Cortex of kidney (tissue), 1 donor: Measurements from ENCODE around the gene SPEG.

Experiments used
- DNase-seq: peaks from one replicate; lab custom pipeline; 2025; lab: John Stamatoyannopoulos, UW

Gene SPEG

DNA sequence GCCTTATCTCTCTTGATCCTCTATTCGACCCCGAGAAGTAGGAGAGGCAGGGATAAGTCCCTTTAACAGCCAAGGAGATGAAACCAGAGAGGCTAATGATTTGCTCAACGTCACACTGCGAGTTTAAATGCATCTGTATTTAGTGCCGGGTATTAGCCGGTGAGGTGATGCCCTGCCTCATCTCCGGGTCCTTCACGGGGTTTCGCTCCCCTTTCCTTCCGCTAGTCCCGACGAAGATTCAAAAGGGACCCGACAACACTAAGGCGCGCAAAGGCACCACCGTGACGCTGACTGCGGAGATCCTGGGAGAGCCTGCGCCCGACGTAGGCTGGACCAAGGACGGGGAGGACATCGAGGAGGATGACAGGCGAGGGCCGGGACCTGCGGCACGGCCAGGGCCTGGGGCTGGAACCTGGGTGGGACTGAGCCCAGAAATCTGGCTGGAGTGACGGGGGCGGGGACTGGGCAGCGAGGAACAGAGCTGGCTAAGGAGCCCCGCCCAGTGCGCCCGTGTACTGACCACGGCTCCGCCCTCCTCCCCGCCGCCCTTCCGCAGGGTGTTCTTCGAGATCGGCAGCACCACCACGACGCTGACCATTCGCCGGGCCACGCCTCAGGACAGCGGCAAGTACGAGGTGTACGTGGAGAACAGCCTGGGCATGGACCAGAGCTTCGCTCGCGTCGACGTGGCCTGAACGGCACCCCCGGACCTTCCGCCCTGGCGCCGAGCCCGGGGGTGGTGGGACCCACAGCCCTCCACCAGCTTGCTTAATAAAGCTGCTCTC lies 63.0 kb downstream of the SPEG start:
- no peak for DNase-seq

DNA sequence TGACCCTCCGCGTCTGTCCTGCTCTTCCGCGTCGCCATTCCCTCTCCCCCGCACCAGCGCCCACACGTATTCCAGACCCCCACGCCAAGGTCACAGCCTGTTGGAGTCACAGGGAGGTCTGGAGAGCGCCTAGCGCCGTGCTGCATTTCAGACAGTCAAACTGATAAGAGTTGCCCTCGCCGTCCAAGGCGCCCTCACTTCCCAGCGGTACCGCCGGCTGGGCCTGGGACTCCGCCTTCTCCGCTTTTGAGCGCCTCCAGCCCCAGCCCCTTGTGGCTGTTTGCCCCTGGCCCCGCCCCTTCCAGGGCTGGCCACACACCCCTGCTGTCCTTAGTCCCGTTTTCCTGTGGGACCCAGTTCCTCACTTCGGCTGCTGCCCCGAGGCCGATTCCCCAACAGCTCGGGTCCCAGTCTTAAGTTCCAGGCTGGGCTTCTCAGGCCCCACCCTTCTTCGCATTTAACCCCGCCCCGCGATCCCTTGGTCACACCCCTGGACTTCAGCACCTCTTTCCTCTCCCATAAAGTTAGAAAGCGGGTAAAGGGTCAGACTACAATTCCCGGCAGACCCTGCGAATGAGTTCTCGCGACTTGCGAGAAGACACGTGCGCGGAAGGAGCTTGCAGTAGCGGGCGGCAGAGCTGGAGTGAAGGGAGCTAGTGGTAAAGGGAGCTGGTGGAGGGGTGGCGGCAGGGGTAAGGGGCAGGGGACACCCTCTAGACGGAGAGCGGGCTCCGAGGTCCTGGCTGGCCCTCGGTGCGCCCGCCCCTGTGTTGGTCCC lies 63.8 kb downstream of the SPEG start, which contains the start of gene GMPPA:
GMPPA (plus strand) TSS at position 612 of the 778 bp plus-strand sequence. CDS start 1,085 bp downstream, outside the sequence.
- peak; percentile 87 for DNase-seq

DNA sequence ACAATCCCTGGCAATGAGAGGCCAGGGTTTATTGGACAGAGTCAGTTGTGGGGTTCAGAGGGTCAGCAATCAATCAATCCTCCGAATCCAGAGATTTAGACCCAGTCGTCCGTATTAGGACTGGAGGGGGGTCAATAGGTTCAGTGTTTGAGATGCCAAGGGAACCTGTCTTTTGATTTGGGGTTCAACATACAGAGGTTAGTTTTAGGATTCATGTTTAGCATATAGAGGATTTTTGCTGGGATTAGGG lies 64.3 kb downstream of the SPEG start:
- no peak for DNase-seq

DNA sequence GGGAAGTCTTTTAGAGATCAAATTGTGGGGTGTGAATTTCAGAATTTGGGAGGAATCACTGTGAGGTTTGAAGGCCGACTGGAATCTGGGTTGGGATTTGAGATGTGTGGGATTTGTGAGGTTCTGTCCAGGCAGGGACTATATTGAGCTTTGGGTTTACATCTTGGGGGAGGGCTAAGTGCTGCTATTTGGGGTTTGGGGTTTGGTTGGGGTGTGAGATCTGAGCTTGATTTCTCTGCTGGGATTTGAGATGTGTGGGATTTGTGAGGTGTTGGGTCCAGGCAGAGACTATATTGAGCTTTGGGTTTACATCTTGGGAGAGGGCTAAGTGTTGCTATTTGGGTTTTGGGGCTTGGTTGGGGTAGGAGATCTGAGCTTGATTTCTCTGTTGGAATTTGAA lies 64.9 kb downstream of the SPEG start:
- DNase-seq: no peak

DNA sequence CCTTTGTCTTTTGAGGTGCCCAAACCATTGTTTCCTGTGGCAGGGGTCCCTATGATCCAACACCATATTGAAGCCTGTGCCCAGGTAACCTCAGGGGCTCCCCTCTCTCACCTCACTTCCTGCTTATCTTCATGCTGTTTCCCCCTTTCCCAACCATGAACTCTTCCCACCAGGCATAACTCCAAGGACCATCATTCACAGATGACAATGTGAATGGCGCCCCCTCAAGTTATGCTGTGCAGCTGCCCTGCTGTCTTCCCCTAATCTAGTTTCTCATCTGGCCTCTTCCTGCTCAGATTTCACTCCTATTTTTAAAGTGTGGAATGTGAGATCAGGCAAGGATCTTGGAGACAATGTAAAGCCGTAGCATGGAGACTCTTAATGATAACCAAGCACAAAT lies 65.5 kb downstream of the SPEG start:
- DNase-seq: no peak

DNA sequence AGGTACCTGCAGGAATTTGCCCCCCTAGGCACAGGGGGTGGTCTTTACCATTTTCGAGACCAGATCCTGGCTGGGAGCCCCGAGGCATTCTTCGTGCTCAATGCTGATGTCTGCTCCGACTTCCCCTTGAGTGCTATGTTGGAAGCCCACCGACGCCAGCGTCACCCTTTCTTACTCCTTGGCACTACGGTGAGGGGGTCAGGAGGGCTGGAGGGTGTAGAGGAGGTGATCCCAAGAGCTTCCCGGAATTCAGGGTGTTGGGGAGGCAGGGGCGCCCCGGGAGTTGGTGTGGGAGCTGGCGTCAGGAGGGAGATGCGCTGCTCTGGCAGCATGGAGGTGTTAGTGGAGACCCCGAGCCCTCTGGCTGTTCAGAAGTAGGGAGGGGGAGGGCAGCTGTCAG lies 67.2 kb downstream of the SPEG start:
- no peak for DNase-seq

DNA sequence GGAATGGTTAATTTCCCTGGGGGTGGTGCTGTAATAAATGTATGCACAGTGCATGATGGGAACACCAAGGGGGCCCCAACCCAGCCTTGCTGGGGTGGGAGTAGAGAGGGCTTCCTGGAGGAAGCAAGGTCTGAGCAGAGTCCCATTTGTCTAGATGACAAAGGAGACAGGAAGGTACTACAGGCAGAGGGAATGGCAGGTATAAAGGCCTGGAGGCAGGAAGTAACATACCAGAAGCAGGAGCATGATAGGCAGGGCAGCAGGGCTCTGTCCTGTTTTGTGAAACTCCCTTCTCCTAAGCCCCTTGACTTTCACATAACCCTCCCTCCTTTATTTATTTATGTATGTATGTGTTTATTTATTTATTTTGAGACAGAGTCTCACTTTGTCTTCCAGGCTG lies 68.0 kb downstream of the SPEG start:
- DNase-seq: no peak

DNA sequence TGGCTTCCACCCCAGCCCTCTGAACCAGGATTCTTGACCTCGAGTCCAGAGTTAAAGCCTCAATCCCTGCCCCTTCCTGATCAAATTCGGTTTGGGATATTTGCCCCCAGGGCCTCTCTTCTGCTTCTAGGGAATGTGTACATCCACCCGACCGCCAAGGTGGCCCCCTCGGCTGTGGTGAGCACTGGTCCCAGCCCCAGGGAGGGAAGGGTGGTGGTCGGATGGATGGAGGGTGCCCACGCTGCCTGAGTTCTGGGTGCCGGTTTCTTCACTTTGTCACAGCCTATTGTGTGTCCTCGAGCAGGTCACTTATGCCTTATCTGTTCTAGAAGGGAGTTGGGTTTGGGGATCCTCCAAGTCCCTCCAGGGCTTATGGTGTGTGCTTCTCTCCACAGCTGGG lies 70.9 kb downstream of the SPEG start:
- DNase-seq: no peak

DNA sequence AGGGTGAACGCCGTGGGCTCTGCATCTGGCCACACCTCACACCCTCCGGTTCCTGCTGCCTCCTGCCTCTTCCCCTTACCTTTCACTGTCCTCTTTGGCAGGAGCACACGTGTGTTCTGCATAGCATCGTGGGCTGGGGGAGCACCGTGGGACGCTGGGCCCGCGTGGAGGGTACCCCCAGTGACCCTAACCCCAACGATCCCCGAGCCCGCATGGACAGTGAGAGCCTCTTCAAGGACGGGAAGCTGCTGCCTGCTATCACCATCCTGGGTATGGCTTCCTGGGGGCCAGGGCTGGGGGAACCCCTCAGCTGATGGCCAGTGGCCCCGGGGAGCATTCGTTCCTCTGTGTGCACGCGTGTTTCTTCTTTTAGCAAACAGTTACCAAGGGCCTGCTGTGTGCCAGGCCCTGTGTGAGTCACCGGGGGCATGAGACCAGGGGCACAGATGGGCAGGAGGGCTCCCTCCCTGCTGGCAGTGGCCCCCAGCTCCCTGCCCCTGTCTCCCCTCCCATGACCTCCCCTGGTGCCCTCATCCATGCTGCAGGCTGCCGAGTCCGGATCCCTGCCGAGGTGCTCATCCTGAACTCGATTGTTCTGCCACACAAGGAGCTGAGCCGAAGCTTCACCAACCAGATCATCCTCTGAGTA lies 71.6 kb downstream of the SPEG start:
- DNase-seq: no peak

DNA sequence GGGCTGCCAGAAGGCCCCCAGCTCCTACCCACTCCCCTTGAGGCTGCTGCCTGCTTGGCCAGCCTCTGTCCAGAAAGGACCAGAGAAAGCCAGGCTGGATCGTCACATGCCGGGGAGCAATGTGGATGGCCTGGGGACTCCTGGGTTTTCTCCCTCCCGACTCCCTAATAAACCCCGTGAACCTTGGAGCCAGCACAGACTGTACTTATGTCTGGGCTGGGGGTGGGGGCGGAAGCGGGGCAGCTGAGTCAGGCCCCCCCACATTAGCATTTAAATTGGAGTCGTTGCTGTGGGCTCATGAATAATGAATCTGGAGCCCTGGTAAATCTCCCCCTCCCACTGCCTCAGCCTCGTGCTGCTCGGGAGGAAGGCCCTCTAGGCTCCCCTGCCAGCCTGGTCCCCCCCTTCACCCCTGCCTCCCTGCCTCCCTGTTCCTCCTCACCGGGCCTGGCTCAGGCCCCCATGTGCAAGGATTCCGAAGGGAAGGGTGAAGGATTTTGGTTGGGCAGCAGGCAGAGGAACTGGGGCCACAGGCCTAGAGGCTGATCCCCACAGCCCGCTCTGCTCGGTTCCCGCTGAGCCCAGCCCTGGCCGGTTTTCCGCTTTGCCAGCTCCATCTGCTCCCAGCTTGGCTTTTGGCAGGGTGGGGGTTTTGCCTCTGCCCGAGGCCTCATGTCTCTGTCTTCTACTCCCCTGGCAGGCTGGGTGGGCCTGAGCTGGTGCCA lies 72.3 kb downstream of the SPEG start:
- DNase-seq: no peak

DNA sequence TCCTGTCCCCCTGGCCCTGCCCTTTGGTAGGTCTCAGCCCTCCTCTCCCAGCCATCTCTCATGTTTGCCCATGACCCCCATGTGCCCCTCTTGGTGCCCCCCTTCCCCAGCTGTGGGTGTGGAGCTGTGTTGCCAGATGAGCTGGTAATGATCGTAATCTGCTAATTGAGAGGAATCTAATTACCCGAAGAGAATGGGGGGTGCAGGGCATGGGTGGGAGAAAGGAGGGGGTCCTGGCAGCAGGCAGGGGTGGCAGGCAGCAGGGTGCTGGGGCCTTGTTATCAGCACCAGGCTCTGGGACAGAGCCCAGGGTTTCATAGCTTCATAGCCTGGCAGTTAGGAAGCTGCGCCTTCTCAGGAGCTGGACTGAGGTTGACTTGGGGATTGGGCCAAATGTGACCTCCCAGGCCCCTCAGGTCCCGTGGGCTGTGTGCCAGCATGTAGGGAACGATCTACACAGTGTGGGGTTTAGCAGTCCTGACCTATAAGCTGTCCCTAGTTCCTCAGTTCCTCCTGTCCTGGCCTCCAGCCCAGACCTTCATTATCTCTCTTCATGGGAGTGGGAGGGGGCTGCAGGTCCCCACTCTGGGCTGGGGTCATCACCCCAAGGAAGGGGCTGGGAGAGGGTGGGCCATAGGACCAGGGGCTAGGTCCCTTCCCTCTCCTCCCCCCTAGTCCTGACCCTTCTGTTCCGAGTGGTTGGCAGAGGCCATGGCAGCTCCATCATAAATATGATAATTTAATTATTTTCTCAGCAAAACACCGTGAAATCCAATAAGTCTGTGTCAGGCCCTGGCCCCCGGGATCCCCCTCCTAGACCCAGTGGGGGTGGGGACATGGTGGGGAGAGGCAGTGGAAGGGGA lies 73.2 kb downstream of the SPEG start:
- DNase-seq: no peak

DNA sequence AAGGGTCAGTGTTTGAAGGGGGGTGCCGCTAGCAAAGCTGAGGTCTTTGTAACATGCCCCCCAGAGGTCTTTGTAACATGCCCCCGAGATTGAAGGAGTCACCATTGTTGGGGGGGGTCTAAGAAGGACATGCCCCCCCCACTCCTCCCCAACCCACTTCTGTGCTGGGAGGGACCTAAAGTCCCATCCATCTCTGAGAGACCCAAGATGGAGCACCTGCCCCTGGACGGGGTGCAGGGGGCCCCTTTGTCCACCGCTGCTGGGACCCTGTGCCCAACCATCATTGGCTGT lies 73.7 kb downstream of the SPEG start:
- no peak for DNase-seq

DNA sequence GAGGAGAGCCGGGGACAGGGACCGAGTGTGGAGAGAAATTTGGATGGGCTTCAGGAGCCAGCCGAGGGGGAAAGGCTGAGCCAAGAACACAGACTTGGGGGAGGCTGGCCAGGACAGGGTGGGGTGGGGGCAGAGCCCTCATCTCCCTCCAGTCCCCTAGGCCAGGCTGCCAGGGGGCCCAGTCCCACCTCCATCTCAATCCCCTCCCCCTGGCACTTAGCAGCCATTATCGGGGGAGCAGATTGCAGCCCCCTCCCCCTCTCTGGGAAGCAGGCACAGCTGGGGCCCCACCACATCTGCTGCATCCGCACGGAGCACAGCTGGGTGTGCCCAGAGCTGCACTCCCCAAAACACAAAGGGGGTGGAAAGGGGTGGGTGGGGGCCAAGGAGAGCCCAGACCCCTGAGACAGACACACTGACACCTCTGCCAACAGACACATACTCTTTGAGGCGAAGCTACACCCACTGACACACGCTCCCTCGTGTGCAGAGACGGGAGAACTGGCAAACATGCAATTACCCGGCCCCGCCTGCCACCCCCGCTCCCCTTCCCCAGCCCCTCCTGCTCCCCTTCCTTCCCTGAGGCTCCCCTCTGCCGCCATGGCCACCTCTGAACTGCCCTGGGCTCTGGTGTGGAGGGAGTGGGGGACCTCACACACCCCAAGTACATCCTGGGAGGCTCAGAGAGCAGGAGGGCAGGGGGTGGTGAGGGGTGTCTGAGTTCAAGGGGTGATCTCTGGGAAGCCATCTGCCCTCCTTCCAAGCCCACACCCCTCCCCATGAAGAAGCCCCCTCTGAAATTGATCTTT lies 74.5 kb downstream of the SPEG start:
- no peak for DNase-seq

DNA sequence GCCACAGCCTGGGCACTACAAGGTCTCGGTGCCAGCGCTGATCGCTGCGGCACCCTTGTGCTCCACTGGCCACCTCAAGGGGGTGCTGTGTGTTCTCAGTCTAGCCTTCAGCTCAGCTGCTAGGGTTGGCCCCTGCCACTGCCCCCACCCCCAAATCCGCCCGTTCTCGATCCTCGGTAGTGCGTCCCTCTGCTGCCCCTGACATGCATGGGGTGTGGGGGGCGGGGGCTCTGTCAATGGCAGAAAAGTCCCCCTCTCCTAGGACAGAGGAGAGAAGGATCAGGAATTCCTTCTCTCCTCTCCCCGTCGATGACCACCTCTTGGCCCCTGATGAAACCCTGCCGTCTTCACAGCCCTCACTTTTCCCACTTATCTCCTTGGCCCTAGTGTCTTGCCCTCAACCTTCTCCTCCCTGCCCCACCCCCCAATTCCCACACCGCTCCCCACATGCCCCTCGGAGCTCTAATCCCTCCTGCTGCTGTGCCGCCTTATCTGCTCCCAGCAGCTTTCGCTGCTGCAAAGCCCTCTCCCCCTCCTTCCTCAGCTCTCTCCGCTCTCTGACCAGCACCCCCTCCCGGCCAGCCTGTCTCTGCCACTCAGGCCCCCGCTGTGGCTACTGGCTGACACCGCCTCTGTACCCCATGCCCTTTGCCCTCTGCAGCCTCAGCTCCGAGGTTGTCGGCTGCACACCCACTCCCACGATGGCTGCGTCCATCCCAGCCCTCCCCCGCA lies 75.3 kb downstream of the SPEG start:
- DNase-seq: no peak

DNA sequence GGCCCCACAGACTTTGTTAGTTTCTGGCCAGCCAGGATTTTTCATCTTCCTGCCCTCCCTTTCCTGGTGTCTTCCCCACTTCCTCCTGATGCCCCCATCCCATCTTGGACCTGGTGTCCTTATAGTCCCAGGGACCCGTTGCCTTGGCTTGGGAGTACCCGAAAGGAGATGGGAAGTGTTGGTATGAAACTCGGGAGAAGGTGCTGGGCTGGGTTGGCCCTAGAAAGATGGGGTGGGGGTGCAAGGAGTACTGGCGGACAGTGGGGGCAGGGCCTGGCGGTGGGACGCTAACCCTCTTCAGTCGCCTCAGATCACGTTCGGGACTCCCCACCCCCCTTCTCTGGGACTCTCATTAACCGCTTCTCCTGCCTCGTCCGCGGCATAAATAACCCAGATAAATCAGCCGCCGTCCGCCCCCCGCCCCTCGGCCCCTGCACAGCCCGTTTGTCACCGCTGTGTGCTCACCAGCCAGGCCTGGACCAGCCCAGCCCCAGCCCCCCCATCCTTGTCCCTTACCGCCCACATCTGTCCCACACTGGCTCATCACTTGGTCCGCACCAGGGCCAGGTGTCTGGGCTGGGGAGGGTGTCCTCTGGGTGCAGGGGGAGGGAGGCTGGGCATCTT lies 76.0 kb downstream of the SPEG start:
- DNase-seq: no peak

DNA sequence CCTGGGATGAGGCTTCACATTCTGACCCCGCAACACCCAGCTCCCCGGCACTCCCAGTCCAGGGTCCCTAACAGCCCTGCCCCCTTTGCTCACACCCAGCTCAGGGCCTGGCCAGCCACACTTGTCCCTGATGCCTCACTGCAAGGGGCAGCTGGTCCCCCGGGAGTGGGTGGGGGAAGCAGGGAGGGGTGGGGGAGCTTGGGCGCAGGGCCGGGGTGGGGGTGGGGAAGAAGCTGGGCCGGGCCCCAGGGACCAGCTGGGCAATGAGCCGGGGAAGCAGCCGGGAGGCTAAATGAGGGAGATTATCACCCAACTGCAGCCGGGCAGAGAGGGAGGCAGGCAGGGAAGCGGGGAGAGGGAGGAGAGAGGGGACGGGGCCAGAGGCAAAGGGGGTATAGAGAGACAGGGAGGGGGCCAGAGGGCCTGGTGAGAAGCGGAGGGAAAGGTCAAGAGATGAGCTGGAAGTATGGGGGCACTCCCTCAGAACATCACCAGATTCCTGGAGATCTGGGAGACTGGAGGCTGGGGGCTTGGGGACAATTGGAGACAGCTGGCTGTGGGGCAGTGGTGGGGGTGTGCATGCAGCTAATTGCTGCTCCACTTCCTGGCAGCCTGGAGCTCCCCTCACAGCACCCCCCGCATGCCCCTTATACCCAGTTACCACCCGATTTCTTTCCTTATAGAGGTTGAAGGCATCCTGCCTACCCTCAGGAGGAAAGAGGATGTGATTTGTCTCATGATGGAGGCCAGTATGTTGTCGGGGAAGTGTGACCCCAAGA lies 77.1 kb downstream of the SPEG start:
- DNase-seq: no peak

DNA sequence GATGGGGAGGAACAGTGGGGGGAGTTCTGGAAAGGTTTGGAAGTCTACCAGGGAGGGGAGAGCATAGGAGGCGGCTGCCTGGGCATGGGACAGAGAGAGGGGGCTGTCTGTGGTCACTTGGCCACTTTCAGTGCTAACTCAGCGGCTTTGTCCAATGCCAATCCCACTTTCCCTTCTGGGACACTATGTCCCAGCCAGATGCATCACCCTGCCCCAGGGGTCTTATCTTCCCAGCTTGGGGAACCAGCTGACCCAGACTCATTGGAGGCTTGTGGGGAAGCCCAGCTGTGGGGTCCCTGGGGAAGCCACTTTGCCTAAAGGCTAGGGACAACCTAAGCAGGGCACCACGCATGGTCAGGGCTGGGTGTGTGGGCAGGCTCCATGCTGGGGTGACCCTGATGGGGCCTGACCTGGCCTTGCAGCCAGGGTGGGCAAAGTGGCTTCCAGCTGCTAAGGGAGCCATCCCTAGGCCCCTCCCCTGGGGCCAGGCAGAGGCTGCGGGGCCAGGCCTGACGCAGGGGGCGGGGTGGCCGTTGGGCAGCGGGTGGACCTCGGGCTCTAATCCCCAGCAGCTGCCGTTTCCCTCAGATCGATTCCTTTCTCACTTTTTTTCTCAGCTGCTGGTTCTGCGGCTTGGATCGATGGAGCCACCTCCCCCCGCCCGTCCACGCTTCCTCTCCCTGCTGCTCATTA lies 78.0 kb downstream of the SPEG start:
- DNase-seq: no peak

DNA sequence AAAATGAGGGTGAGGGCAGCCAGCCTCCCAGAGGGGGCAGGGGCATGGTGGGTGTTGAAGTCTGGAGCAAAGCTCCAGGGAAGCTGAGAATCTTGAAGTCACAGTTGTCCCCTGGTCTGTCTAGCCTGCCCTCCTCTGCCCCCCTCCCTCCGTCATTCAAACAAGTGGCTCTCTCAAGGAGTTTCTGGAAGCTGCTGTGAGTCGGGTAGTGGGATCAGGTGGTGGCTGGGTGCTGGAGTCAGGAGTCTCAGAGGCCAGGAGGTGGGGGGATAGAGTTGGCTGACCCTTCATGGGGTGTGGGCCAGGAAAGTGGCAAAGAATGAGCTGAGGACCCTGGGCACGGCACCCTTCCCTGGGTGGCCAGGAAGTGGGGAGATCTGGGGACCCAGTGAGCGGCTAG lies 79.1 kb downstream of the SPEG start:
- no peak for DNase-seq
